Psoas muscle (tissue), 8 donors: Measurements from ENCODE around the gene RCOR1. TPM values are rescaled to one million over a fixed set of nuclear protein-coding genes. Genes with fewer than 3 reads are reported as not detected.

Experiments
- ATAC-seq, 4 donors: fragments of 200-7000 bp; cut with Tn5 transposase; one replicate each; pipeline ENCODE4 v1.9.1; 2020; ENCODE audit warnings: moderate library complexity in 3 of 4, mild to moderate bottlenecking in 2 of 4
- DNase-seq, 2 donors: peaks; one replicate each; pipeline ENCODE4 v3.0.0-alpha.2; 2020
- H3K27ac ChIP-seq: fragments of 200-600 bp; one replicate; pipeline ENCODE4 v1.8.0; 2022
- H3K27me3 ChIP-seq, 3 donors: fragments of 200-600 bp in 1 of 3; one replicate each; pipeline versions ENCODE4 v1.6.1 to v1.8.0; 2013 to 2022; ENCODE audit warnings: low read length in 2 of 3, mild to moderate bottlenecking in 2 of 3, moderate library complexity in 1 of 3; ENCODE audit not compliant: insufficient read depth in 3 of 3
- H3K36me3 ChIP-seq, 2 donors: fragments of 200-600 bp in 1 of 2; one replicate each; pipeline versions ENCODE4 v1.6.1 to v1.8.0; 2013 to 2022; ENCODE audit warnings: low read depth in 1 of 2, mild to moderate bottlenecking in 1 of 2, moderate library complexity in 1 of 2; ENCODE audit not compliant: insufficient read depth in 1 of 2
- H3K4me1 ChIP-seq: fragments of 200-600 bp; one replicate; pipeline ENCODE4 v1.8.0; 2022
- H3K4me3 ChIP-seq: fragments of 200-600 bp; one replicate; pipeline ENCODE4 v1.8.0; 2022; ENCODE audit warnings: mild to moderate bottlenecking
- H3K9me3 ChIP-seq: fragments of 200-600 bp; one replicate; pipeline ENCODE4 v1.8.0; 2022
- WGBS, 3 donors: extraction: QIAGEN DNeasy Blood & Tissue Kit; methylation state at CpG; one replicate each; pipeline versions ENCODE4 v1.1.6 to v1.1.7; 2013; 5-methylcytosine and 5-hydroxymethylcytosine counted together
- intact Hi-C, 2 donors: fragments of 100-400 bp; cut with DNase I; formaldehyde crosslinking; loops; one replicate each; pipeline versions ENCODE4 v1.11.0 to v1.14.2; 2022
- polyA plus RNA-seq, 3 donors: library from polyadenylated mRNA; stranded (reverse); fragments of 200-250 nt; gene quantifications; one replicate each; pipeline ENCODE4 v1.2.3, GENCODE V29; 2013
- total RNA-seq, 4 donors: library from RNA; stranded (reverse); fragmentation: NEBNext Ultra II Directional in 2 of 4; extraction: Animal tissue kit (Norgen Biotek cat#: 25700) in 2 of 4; gene quantifications; one replicate each; pipeline versions ENCODE4 v1.2.1 to v1.2.4, GENCODE V29; 2021 to 2023
- TF ChIP-seq, protein P1 (sequence below): fragments of 200-600 bp; IDR thresholded peaks from one replicate; pipeline ENCODE4 v1.8.0; 2022; ENCODE audit warnings: antibody characterized with exemption
- donor health status: healthy with polysubstance abuse.
- donor health status: DM: no; HTN: no; CAD: no; lungs with moderate emphysema.
- donor health status: Bipolar disorder and iron deficiency.
- donor health status: healthy.
- donor health status: DM: yes; HTN: yes; CAD: no.
- donor health status: DM: no; HTN: no; CAD: no.
- donor health status: DM: no; HTN: no; CAD: no.
- donor health status: DM: yes; HTN: yes; CAD: no.

Gene RCOR1
- total and polyA plus RNA-seq, 7 donors = 6.0 to 17.7 (median 14.3) TPM

- DNase-seq (peak; percentile 54 to 69), ATAC-seq (peak; percentile 64 to 84 (median 80))
- Histone ChIP-seq H3K4me3 (peak overlapping the region; percentile 81), H3K27ac (peak overlapping the region; percentile 20), H3K36me3 (no peaks in the 10 kb centered on the region), H3K27me3 (no peaks in the 10 kb centered on the region), H3K9me3 (no peaks in the 10 kb centered on the region), H3K4me1 (no peaks in the 10 kb centered on the region)
- intact Hi-C loops = no loop called here
- TF ChIP-seq, protein P1, sequence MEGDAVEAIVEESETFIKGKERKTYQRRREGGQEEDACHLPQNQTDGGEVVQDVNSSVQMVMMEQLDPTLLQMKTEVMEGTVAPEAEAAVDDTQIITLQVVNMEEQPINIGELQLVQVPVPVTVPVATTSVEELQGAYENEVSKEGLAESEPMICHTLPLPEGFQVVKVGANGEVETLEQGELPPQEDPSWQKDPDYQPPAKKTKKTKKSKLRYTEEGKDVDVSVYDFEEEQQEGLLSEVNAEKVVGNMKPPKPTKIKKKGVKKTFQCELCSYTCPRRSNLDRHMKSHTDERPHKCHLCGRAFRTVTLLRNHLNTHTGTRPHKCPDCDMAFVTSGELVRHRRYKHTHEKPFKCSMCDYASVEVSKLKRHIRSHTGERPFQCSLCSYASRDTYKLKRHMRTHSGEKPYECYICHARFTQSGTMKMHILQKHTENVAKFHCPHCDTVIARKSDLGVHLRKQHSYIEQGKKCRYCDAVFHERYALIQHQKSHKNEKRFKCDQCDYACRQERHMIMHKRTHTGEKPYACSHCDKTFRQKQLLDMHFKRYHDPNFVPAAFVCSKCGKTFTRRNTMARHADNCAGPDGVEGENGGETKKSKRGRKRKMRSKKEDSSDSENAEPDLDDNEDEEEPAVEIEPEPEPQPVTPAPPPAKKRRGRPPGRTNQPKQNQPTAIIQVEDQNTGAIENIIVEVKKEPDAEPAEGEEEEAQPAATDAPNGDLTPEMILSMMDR = no peak
- WGBS, 3 donors = 3 to 8% (median 3%) methylated on average over 51 to 94 of the region's 94 CpGs
Measured at GRCh38 chr14:102554821-102555819, 37.3 kb upstream of the RCOR1 start.

DNA sequence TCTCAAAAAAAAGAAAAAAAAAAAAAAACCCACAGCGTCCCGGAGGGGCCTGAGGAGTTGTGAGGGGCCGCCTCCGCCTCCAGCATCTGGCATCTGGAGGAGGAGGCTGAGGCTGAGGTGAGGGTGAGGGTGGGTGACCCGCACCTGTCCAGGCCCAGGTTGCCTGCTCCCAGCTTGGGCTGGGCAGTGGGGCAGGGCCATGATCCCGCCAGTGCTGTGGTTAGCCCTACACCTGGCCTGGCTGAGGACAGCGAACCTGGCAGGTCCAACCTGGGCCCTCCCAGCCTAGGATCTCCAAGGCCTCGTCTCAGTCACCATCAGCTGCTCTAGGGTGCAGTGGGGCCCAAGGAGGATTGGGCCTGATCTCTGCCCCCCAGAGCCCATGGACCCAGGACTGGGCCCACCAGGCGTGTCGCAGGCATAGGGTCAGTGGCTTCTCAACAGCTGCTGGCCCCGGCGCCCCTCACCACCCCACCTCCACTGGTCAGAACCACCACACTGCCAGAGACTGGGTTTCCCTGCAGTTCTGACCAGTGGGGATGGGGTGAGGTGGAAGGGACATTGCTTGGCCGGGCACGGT lies 36.3 kb upstream of the RCOR1 start:
- 95 to 97% (median 95%) methylated on average over 13 to 14 of the region's 14 CpGs for WGBS, 3 donors
- no peaks in the 10 kb centered on the region for H3K4me1 ChIP-seq
- intact Hi-C loops = no loop called here
- peak overlapping the region; percentile 81 for H3K4me3 ChIP-seq
- no peaks in the 10 kb centered on the region for H3K27me3 ChIP-seq
- peak in 1 of 4 donors; percentile 17 for ATAC-seq
- DNase-seq = no peak
- no peaks in the 10 kb centered on the region for H3K9me3 ChIP-seq
- TF ChIP-seq, protein P1 = no peak
- no peak overlapping the region for H3K27ac ChIP-seq
- H3K36me3 ChIP-seq = no peaks in the 10 kb centered on the region

GRCh38 chr14:102557434-102558226 lies 34.8 kb upstream of the RCOR1 start:
- Histone ChIP-seq H3K27me3 (no peaks in the 10 kb centered on the region), H3K36me3 (no peaks in the 10 kb centered on the region), H3K4me3 (no peak overlapping the region), H3K4me1 (no peaks in the 10 kb centered on the region), H3K27ac (no peak overlapping the region), H3K9me3 (no peaks in the 10 kb centered on the region)
- ATAC-seq (no peak), DNase-seq (no peak)
- TF ChIP-seq, protein P1 = no peak
- WGBS, 3 donors = 88 to 90% (median 89%) methylated on average over 12 of the region's 12 CpGs
- intact Hi-C loops = no loop called here

- DNase-seq = no peak
- TF ChIP-seq, protein P1 = no peak
- ATAC-seq = no peak
Measured at GRCh38 chr14:102558556-102558955, 33.9 kb upstream of the RCOR1 start.

More at GRCh38 chr14:102558556-102558955, 33.9 kb upstream of the RCOR1 start:
- intact Hi-C loops = no loop called here
- Histone ChIP-seq H3K9me3 (no peaks in the 10 kb centered on the region), H3K27ac (no peak overlapping the region), H3K36me3 (no peaks in the 10 kb centered on the region), H3K4me3 (no peak overlapping the region), H3K27me3 (no peaks in the 10 kb centered on the region), H3K4me1 (no peaks in the 10 kb centered on the region)
- 63 to 71% (median 67%) methylated on average over 4 of the region's 4 CpGs for WGBS, 3 donors
